CD4-positive, alpha-beta T cell treated with Interleukin-4 for 1 hour (primary cell): ENCODE measurements around the gene ZNF70.

Experiments used
- DNase-seq, 2 donors: peaks; one replicate each; pipeline ENCODE4 v3.0.0-alpha.2; 2020 to 2022

Gene ZNF70

GRCh38 chr22:23778577-23778900 lies 27.6 kb upstream of the ZNF70 start:
- DNase-seq = no peak

DNA sequence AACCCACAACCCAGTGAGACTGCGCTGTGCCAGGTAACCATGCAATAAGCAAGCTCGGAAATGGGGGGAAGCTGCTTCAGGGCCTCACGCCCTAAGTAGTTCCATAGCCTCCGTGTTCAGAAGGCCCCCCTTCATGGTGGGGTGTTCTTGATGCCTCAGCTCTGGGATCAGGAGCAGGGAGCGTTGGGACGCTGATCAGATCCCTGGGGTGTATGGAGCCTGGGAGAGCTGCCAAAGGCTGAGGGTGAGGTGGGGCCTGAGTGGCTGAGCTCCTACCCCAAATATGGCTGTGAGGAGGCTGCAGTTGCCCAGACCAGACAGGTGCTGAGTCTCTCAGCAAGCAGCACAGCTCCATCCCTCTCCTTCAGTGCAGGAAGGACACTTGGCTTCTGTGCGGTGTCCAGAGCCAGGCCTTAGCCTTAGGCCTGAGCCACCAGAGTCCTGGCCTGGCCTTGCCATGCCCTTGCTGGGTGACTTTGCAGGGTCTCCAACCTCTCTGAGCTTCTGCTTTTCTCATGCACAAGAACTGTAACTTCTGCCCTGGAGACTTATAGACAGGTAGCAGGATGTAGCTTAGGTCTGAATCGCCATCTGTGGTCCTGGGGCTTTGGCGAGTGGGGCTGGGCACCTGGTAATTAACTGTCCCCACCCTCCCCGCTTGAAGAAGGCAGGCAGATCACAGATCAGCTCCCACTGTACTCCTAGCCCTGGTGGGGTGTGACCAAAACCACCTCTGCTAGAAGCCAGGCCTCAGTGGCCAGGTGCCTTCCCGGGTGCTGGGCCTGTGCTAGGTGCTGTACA lies 27.1 kb upstream of the ZNF70 start:
- no peak for DNase-seq

- no peak for DNase-seq
These were observed 25.0 kb upstream of the ZNF70 start for GRCh38 chr22:23775779-23776375.

GRCh38 chr22:23774922-23775436 lies 24.1 kb upstream of the ZNF70 start:
- DNase-seq = no peak

- no peak for DNase-seq
These were observed 23.4 kb upstream of the ZNF70 start for GRCh38 chr22:23774114-23774921.

GRCh38 chr22:23773483-23774113 lies 22.7 kb upstream of the ZNF70 start:
- DNase-seq = no peak

DNA sequence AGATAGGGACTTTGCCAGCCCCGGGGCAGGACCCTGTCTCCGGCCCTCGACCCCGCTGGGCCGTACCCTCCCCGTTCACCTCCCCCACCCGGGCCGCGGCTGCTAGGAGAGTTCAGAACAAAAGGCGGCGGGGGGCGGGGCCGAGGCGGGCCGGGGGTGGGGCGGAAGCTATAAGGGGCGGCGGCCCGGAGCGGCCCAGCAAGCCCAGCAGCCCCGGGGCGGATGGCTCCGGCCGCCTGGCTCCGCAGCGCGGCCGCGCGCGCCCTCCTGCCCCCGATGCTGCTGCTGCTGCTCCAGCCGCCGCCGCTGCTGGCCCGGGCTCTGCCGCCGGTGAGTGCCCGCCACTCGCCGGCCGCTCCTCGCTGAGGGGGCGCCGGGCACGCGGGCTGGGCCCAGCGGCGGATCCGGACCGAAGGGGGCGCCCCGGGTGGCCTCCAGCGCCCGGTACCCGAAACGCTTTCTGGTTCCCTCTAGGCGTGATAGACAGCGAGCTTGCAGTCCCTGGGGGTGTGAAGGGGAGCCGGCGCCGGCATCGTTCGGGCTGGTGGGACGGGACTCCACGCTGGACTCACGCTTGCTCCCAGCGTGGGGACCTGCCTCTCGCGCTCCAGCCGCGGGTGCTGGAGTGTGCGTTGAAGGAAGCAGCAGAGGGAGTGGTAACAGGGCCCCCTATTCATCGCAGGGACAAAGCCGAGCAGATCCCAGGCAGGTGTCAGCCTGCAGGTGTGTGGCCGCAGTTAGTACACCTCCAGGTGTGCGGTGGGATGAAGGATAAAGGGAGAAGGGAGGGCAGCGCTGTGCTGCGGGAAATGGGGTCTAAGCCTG lies 21.9 kb upstream of the ZNF70 start, which contains the start of gene MMP11:
MMP11 (plus strand) TSS at position 201 of the 825 bp plus-strand sequence; CDS start at position 223, 22 bp downstream.
- peak; percentile 35 to 55 for DNase-seq

DNA sequence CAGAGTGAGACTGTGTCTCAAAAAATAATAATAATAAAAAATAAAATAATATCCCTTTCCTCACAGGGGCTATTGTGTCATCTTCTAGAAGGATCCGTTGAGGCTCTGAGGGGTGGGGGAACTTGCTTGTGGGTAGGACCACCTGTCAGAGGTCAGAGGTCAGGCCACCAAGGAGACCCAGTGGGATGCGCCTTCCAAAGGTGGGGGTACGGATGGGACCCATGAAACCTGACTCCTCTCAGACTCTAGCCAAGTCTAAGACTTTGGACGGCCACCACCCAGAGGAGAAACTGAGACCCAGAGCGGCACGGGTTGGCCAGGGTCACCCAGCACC lies 21.4 kb upstream of the ZNF70 start:
- no peak for DNase-seq

DNA sequence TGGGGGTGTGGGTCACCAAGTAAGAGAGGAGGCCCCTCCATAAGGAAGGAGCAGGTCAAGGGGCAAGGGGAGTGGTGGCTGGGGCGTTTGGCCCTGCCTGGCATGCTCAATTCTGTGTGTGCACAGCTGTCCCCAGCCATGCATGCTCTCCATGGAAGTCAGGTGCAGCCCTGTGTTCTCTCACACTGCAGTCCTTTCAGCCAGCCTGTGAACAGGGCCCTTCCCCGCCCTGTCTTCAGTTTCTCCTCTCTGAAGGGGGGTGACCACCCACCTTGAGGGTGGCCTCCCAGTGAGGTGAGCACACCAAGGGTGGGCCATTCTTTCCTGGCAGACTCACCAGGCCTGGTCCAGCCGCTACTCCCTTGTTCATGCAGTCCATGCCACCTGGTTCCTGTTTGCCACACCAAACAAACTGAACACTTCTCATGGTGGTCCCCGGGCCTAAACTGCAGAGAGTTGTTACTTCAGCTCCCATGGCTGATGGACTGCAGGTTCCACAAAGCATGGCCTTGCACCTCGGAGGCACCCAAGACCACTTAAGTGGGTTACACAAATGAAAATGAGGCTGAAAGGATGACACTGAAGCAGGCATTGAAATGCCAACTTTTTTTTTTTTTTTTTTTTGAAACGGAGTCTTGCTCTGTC lies 18.5 kb upstream of the ZNF70 start:
- no peak for DNase-seq

GRCh38 chr22:23767673-23768548 lies 17.0 kb upstream of the ZNF70 start, which contains the start of gene CHCHD10:
Gene CHCHD10, minus strand, starts transcription at chr22:23767972. Its CDS starts 98 bp downstream, at chr22:23767874.
- DNase-seq = peak; percentile 74 to 75

GRCh38 chr22:23767303-23767672 lies 16.4 kb upstream of the ZNF70 start:
- no peak for DNase-seq

GRCh38 chr22:23764899-23765881 lies 14.3 kb upstream of the ZNF70 start:
- DNase-seq = no peak

GRCh38 chr22:23763954-23764353 lies 13.0 kb upstream of the ZNF70 start:
- no peak for DNase-seq

- DNase-seq = peak; percentile 33 to 38
These were observed 12.7 kb upstream of the ZNF70 start for GRCh38 chr22:23763579-23763945.

DNA sequence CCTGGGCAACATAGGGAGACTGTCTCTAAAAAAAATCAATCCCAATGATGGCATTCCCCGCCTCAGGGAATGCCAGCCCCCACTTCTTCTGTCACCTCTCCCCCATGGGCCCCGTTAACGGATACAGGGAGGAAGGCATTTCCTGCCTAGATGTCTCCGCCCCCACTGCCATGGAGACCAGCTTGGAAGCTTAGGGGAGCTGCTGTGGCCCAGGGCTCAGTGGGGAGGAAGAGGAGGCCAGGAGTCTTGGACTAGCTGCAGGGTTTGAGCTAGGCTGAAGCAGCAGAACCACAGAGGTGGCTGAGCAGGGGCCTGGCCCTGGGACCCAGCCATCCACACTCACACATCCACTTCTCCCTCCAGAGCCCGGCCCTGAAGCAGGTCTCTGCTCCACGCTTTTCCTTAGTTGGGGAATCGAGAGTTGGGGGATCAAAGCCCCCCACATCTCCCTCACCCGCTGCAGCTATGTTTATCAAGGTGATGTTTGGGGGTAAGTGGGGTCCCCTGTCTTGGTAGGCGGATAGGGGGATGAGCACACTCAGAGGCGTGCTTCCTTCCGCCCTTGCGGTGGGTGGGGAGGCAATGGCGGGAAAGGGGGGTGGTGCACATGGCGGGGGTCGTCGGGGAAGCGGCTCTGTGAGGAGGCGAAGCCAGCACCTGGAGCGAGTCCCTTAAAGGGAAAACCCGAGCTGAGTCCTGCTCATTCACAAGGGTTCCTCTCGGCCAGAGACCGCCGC lies 12.1 kb upstream of the ZNF70 start, which contains the start of gene C22orf15:
C22orf15 (plus strand) TSS at position 149 of the 737 bp plus-strand sequence; CDS start at position 466, 317 bp downstream.
- DNase-seq = peak in 1 of 2 donors; percentile 7

GRCh38 chr22:23760056-23760455 lies 9.1 kb upstream of the ZNF70 start:
- no peak for DNase-seq

- DNase-seq = no peak
These were observed 8.7 kb upstream of the ZNF70 start for GRCh38 chr22:23759566-23759965.

- DNase-seq = no peak
These were observed 6.0 kb upstream of the ZNF70 start for GRCh38 chr22:23756891-23757290.
